OCI-M2 (cell line): ENCODE results near the gene CMSS1.

Source experiments
- DNase-seq: peaks from one replicate; lab custom pipeline; 2025; ENCODE audit not compliant: unreplicated experiment; lab: John Stamatoyannopoulos, UW

Gene CMSS1

DNA sequence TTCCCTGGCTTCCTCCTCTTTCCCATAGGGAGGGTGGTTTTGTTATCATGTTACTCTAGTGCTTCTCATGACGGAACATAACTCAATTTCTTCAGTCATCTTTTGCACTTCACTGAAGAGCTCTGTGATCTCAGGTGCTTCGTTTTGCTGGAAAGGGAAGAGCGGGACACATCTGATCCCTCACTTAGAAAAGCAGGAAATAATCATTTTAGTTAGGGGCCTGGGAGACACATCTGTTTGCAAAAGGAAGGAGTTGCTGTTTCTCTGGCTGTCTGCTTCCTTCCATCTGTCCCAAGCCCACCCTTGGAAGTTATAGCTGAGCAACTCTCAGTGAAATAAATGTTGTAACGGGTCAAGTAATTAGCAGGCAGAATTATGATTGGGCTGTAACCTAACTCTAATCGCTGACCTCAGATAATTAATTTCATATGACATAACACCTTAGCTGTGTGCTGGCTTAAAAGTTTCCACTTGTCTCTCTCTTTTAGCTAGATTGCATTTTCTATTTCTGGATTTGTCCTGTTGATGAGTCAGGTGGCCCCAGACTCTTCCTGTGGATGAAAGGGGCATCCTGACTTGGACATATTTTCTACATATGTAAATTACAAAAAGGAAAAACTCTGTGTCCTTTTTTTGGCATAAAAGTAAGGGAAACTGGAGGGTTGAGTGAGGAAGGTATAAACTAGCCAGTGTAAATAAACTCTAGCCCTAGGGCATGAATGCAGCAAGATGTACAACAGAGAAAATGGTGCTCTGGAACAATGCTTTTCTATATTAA lies 307.7 kb downstream of the CMSS1 start:
- no peak for DNase-seq

DNA sequence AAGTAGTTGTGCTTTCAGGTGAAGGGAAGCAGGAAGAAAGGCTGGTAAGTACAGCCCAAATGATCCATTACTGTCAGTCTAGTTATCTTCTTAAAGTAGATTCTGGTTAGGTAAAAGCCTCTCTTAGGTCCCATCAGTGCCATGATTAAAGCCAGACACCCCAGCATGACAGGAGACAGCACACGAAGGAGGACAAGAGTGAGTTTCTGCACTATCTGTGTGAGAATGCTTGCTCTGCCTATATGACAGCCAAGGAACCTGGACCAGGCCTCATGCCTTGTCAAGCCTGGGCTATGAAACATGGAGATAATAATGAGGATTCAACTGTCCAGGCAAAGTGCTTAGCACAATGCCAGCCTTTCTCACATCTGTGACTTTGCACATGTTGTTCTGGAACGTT lies 310.1 kb downstream of the CMSS1 start:
- DNase-seq, result no peak

DNA sequence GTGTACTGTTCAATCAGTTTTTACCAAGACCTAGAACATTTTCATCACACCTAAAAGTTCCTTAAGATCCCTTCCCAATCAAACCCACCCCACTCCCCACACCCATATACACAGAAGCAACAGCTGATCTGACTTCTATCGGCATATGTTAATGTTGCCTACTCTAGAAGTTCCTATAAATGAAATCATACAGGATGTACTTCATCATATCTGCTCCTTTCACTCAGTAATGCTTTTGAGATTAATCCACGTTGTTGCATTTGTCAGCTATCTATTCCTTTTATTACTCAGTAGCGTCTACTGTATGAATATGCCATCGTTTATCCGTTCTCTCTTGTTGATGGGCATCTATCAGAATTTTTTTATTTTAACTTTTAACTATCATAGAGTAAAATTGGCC lies 310.9 kb downstream of the CMSS1 start:
- no peak for DNase-seq

DNA sequence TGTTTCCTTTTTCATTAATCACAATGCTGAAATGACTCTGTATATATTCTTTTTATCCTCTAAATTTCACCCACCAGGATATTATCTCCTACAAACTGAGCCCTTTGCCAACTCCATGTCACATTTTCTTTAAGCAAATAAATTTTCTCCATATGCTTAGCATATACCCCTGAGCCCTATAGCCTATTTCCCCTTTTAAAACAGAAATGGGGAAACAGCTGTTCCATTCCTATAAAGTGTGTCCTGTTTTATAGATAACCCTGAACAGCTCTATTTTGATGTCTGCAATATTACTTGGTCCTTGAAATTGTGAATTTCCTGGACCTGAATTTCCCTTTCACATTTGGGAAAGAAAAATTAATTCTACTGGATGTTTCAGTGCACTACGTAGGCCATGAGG lies 312.3 kb downstream of the CMSS1 start:
- no peak for DNase-seq

DNA sequence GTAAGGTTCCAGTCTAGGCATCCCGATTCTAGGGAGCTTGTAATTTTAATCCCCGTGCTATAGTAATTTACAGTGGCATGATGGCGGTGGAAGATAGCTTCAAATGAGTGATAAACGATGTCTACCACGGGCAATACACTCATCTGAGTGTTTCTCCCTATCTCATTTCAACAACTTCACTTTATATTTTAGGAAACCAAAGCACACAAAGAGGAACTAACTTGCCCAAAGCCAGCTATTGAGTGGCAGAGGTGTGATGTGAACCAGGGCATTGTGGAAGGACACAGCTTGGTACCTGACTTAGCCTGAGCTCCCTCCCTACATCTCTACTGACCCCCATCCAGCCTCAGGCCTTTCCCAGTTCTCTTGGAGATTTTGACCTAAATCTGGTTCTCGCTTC lies 313.6 kb downstream of the CMSS1 start:
- no peak for DNase-seq

DNA sequence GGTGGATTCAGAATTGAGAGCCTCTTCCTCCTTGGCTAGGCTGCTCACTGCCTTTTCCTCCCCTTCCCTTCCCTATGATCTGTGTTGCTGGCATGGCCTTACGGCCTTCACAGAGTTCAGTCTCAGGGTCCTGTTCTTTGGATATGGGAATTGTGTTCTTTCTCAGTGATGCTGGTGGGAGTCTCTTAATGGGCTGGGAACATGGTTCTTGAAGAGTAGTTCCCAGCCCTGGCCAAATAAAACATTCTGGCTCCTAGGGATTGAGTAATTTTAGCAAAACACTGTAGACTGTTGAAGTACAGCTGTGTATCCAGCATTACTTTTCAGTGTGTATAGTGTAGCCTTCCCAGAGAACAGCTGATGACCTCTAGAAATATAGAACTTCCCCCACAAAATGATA lies 319.3 kb downstream of the CMSS1 start:
- DNase-seq, result no peak

DNA sequence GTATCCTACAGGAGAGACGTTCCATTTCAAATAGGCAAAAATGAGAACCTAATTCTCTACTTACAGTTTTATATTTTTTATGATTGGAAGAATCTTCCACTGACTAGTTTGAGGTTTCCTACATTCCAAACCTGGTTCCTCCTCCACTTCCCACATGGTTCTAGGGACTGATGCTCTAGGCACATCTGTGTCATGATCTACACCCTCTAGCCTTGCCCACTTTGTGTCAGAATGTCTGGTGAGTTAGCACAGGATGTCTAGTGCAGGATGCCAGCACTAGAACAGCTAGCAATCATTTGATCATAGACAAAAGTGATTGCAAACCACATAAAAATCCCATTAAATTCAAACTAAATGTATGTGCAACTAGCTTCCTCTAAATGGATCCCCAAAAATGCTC lies 323.3 kb downstream of the CMSS1 start:
- DNase-seq, result no peak

DNA sequence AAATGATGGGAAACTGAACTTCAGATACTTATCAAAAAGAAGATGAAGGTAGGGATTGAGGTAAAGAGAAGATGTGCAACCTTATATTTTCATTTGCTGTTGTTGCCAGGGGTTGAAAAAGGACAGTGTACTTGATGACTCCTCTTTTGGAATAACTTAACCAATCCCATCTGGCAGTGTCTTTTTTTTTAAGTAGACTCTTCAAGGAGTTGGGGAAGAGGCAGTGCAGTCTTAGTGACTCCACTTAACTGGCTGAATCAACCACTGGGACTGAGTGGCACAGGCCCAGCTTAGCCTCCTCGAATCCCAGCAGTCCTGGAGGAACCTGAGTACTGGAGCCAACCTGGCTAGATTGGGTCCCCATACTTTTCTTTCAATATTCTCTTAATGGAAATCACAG lies 323.9 kb downstream of the CMSS1 start:
- DNase-seq, result no peak

DNA sequence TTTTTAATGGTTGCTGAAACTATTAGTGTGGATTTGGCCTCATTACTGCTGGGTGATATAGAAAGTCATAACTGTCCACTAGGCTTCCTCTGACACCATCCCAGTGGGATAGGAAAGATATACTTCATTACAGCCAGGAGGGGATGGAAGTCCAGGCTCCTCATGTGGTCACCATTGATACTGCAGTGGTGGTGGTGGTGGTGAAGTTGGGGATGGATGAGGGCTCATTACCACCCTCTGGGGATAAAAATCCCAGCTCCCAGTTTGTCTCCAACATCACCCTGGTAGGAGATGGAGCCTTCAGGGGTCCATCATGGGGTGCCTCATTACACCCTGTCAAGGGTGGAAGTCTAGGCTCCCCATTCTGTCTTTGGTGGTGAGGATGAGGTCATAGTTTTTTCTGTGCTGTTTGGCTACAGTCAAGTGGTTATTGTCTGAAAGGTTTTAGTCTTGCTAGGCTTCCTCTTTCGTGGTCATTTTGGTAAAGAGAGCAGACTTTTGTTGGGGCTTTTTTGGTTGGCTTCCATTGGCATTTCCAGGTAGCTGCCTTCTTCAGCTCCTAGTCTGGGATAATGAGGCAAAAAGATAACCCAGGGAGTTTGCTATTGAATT lies 326.7 kb downstream of the CMSS1 start:
- no peak for DNase-seq

DNA sequence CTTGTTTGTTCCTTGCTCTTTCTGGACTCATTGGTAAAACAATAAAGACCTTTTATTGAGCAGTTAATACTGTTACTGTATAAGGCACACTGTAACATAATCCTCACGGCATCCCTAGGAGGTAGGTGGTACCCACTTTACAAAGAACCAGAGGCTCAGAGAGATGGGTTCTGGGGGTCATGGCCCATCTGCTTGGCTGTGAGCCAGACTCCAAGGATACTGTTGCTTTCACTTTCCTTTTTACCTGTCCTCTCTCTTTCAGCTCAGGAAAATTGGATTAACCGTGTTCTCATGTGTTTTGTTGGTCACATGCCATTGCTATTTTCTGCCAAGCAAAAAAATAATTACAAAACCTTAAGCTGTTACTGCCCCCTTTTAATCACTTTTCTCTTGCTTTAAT lies 331.5 kb downstream of the CMSS1 start:
- no peak for DNase-seq

DNA sequence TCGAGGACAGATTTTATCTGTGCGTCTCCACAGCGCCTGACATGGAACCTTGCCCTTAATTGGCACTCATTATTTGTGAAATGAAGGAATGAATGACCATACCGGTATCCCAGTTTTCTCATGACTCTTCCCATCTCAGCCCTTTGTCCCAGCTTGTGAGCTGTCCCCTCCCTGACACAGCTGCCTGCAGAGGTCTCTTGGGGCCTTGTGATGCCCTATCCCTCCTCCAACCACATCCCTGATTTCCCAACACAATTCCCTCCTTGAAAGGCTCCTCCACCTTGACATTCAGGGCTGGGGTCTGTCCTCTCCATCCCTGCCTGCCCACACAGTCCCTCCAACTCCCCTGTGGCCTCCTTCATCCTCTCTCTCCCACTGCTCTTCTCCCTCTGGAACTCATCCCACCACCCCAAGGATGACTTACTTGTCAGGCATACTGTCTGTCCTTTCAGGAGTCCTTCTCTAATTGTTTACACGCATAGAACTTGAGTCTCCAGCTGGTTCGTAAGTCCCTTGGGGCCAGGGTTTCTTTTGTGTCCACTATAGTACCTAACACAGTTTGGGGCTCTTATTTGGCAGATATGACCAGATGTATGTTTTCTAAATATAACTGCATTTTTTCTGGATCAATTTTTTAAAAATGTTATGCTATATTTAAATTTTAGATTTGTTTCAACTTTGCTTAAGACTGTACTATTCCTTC lies 332.2 kb downstream of the CMSS1 start:
- no peak for DNase-seq

DNA sequence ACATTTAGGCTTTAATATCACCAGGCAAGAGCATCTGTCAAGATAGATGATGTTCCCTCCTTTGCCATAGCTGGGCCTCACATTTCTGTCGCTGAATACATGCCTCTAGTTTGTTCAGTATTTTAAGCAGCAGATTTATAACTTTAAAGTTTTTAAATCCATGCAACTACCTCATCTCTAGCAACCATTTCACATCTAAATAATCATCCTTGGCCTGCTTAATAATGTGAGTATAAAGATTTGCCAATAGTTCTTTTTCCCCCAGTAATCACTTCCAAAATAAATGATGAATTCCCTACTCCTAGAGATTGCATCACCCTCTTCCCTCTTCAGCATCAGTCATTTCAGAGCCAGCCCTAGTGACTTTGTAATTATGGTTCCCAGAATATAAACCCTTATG lies 332.8 kb downstream of the CMSS1 start:
- no peak for DNase-seq

DNA sequence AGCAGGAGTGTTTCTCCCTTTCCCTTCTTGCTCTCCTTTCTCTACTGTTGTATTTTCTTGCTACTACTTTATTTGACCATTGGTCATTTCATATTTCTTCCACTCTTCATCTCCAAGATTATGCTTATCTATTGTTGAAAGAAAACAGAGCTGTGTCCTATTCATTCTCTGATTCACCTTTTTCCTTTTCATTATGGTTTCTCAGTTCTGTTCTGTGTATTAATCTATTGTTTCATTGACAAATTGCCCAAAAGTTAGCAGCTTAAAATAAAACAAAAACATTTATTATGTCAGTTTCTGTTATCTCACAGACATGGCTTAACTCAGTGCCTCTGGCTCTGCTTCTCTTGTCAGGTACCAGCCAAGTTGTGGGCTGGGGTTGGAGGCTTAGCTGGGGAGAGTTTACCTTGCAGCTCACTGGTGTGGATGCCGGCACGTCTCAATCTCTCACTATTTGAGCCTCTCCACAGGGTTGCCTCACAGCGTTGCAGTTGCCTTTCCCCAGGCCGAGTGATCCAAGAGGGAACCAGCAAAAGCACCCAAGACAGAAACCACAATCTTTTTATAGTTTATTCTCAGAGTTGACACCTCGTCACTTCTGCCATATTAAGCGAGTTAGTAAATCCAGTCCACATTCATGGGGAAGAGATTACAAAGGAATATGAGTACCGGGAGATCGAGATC lies 333.5 kb downstream of the CMSS1 start:
- no peak for DNase-seq

DNA sequence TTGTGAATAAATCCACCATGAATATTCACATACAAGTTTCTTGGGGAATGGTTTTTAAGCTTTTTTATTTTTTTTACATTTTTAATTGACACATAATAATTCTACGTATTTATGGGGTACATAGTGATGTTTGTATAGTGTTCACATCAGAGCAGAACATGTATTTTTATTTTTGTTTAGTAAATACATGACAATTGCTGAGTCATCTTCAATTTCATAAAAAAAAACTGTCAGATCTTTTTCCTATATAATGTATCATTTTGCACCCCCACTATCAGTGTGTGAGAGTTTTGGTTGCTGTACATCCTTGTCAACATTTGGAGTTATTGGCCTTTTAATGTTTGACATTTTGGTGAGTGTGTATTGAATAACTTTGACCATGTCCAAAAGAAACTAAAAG lies 336.5 kb downstream of the CMSS1 start:
- DNase-seq, result no peak

DNA sequence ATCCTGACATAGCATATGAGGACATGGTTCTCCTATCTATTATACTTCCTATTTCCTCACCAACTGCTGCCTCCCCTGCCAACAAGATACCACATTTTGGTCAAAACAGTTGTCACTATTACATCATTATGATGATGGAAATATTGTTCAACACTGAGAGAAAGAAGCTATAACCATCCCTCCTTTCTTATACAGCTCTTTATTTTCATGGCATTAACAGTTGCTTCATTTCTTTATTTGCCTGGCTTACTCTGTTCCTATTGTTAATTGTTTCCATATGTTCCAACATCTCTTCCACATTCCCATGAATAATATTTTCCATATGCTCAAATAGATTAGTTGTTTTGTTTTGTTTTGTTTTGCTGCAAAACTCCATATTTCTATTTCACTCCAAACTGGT lies 337.5 kb downstream of the CMSS1 start:
- no peak for DNase-seq

DNA sequence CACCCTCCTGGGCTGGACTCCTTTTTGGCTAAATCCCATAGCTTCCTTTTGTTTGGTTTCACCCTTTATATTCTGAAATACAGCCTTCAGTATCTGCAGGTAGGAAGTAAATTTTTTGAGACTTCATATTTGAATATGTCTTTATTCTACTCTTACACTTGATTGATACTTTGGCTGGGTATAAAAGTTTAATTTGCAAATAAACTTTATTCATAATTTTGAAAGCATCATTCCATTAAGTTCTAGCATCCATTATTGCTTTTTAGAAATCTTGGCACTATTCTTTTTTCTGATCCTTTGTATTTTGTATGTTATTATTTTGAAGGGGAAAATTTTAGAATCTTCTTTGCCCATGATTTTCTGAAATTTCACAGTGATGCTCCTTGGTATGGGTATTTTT lies 337.9 kb downstream of the CMSS1 start:
- no peak for DNase-seq

DNA sequence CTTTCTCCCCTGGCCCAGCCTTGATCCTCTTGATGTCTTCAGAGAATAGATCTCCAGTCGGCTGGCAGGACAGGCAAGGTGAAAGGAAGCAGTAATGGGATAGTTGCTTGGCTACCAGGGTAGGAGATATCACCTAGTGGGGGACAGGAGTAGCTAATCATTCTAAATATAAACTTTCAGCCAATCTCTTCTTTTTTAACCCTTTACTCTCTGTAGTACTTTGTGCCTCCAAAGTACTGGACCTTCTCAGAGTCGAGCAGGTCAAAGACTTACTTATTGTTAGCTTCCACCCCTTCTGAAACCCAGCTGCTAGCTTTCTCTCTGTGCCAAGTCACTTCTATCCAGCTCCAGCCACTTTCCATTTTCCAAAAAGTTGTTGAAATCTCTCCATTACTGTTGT lies 340.0 kb downstream of the CMSS1 start:
- no peak for DNase-seq

DNA sequence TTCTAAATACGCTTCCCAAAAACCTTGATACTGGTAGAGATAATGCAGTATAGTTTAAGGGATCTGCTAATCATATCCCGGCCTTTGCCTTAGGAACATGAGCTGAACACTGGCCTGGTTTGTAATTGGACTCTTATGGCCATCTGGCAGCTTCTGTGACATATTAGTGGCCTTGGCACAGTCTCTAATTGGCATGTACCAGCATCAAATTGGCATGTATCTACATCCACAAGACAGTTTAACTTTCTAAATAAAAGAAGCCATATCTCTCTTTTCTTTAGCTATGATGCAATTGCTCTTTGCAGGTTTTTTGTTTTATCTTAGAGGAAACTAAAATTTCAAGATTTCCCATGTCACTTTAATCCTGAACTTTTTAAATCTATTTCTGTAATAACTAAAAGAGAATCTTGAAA lies 341.3 kb downstream of the CMSS1 start:
- no peak for DNase-seq

DNA sequence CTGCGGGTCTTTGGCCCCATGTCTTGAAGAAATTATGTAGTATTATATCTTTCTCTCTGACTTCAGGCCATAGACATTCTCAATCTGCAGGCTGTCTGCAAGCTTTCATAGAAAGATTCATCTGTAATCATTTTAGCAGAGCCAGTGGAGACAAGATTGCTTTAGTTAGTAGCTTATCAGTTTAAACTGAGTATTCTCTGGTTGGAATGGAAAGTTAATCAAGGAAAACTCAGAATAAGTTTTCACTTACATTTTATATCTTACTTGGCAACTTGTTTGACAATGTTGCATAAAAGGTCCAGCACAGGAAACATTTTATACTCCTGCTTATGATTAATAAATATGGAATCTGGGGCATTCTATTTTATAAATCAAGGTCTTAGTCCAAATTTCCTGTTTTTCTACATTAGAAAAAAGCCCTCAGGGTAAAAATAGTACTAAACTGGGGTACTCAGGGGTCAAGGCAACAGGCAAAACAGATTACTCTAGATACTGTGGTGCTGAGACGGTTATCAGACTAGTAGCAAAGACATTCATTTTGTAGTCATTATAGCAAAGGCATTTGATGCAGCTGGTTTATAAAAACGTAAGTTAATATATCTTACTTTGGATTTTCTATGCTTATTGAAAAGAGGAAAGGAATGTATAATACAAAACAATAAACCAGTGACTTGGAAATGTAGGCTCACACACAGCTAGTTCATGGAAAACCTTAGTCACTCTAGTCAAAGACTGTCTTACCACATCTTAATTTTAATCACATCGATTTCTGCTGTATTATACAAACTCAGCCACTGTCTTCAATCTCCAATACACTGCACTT lies 341.9 kb downstream of the CMSS1 start:
- no peak for DNase-seq

DNA sequence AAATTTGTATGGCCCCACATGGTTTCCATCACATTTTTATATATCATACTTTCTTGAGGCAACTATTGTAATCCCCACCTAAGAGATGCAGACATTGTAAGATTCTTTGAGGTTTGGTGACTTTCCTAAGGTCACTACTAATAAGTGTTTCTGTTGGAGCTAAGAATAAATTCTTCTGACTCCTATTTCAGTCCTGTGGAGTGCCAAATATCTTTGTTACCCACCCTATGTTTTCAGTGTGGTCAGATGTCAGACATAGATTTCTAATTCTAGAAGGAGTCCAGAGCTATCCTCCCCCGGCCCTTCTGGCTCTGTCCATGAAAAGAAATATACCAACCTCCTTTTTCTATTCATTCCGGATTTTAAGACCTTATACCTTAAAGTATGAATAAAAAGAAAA lies 342.9 kb downstream of the CMSS1 start:
- DNase-seq, result no peak

DNA sequence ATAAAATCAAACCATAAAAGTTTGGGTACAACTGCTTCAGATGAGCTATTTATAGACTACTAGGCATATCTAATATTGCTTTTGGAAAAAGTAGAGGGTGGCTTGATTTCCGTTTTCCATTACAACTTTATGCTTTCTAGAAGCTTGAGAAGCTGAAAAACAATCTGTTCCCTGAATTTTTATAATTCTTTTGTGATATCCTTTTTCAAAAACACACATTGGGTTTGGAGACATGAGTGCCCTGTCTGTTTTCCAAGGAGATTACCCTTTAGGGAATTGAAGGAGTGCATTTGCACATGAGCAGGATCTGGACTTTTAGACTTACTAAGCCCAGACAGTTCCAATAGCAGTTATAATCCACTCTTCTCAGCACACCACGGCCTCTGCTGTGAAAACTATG lies 346.1 kb downstream of the CMSS1 start:
- DNase-seq, result no peak
